HepG2 (cell line): Measurements from ENCODE around the gene NFKB1. TPM values are rescaled to one million over a fixed set of nuclear protein-coding genes. Genes with fewer than 3 reads are reported as not detected.

Experiments
- ATAC-seq: fragments of 200-7000 bp; cut with Tn5 transposase; 3 replicates; pipeline ENCODE4 v1.9.1; 2020; ENCODE audit warnings: mild to moderate bottlenecking, moderate library complexity
- BruUV-seq: library from RNA; stranded (reverse); fragments of 400-500 nt; replicated peaks from 2 replicates; lab custom pipeline; 2021; lab: Mats Ljungman, UMichigan
- CTCF ChIA-PET: fragments of 300-600 bp; formaldehyde crosslinking; extraction: SDS; loops from one replicate; lab custom pipeline; 2021; ENCODE audit warnings: low total read pairs, inconsistent platforms, low intra/inter-chr PET ratio; lab: Yijun Ruan, JAX
- POLR2A ChIA-PET: fragments of 350-600 bp; sonication (Branson Sonifier 250); formaldehyde crosslinking; loops from one replicate; lab custom pipeline; 2020; ENCODE audit warnings: antibody characterized with exemption, inconsistent platforms; lab: Yijun Ruan, JAX
- DNase-seq: peaks from one replicate; pipeline ENCODE4 v3.0.0-alpha.2; 2015; ENCODE audit warnings: low spot score
- FAIRE-seq: peaks from 3 replicates; lab custom pipeline; 2011; peaks lifted over from hg19 to GRCh38; lab: Jason Lieb, UNC
- H2AFZ ChIP-seq: one replicate; pipeline ENCODE4 v1.6.1; 2011; ENCODE audit warnings: low read length, inconsistent platforms
- H3K27ac ChIP-seq: fragments of 300-600 bp; 3 replicates; pipeline ENCODE4 v1.8.0; 2011; ENCODE audit warnings: mixed run types, mild to moderate bottlenecking, mixed read lengths, low read length, inconsistent platforms; ENCODE audit not compliant: insufficient read depth; ENCODE audit errors: extremely low read length
- H3K27me3 ChIP-seq, 2 experiments: fragments of 200-600 bp in 1 of 2; 2 replicates in 1 of 2; 3 replicates in 1 of 2; pipeline versions ENCODE4 v1.6.0 to v1.8.0; 2011; ENCODE audit warnings: low read length in 2 of 2, mild to moderate bottlenecking in 2 of 2, moderate library complexity in 2 of 2, inconsistent platforms in 1 of 2; ENCODE audit not compliant: insufficient read depth in 2 of 2, control insufficient read depth in 1 of 2
- H3K36me3 ChIP-seq, 2 experiments: fragments of 200-600 bp in 1 of 2; replicated peaks in 1 of 2; 2 replicates in 1 of 2; 3 replicates in 1 of 2; pipeline versions ENCODE4 v1.5.1 to v1.8.0; 2011; ENCODE audit warnings: low read length in 2 of 2, inconsistent platforms in 1 of 2; ENCODE audit not compliant: insufficient read depth in 2 of 2, control insufficient read depth in 1 of 2
- H3K4me1 ChIP-seq: 2 replicates; pipeline ENCODE4 v1.5.1; 2012; ENCODE audit warnings: low read length, inconsistent platforms; ENCODE audit not compliant: insufficient read depth
- H3K4me2 ChIP-seq: 2 replicates; pipeline ENCODE4 v1.6.0; 2011; ENCODE audit warnings: low read depth, low read length, inconsistent platforms
- H3K4me3 ChIP-seq, 3 experiments: fragments of 200-600 bp in 1 of 3; sonication (generic), shearing (Covaris generic) in 1 of 3; replicated peaks in 1 of 3; 2 replicates each; pipeline ENCODE4 v1.5.1; 2011 to 2016; ENCODE audit warnings: low read length in 3 of 3, inconsistent platforms in 2 of 3, low read depth in 2 of 3, mild to moderate bottlenecking in 2 of 3, control low read depth in 1 of 3, mixed read lengths in 1 of 3; ENCODE audit not compliant: insufficient read depth in 1 of 3
- H3K79me2 ChIP-seq: one replicate; pipeline ENCODE4 v1.6.1; 2011; ENCODE audit warnings: low read length, inconsistent platforms; ENCODE audit not compliant: insufficient read depth
- H3K9ac ChIP-seq: 2 replicates; pipeline ENCODE4 v1.6.0; 2011; ENCODE audit warnings: mild to moderate bottlenecking, low read depth, low read length, inconsistent platforms; ENCODE audit not compliant: insufficient read depth
- H3K9me3 ChIP-seq: 2 replicates; pipeline ENCODE4 v1.5.1; 2012; ENCODE audit warnings: mild to moderate bottlenecking, low read length
- H4K20me1 ChIP-seq: 2 replicates; pipeline ENCODE4 v1.6.0; 2011; ENCODE audit warnings: inconsistent platforms, mild to moderate bottlenecking, low read length, moderate library complexity; ENCODE audit not compliant: insufficient read depth
- CCDC6 ChIP-seq: sonication (generic); formaldehyde crosslinking; IDR thresholded peaks from 2 replicates; pipeline ENCODE4 v1.8.1; 2022; ENCODE audit warnings: mild to moderate bottlenecking, missing genetic modification reagents, moderate library complexity
- ELF3 ChIP-seq: IDR thresholded peaks from 2 replicates; pipeline ENCODE4 v1.6.1; 2016; ENCODE audit warnings: missing genetic modification reagents, missing compliant biosample characterization
- FOSL2 ChIP-seq: sonication (generic); formaldehyde crosslinking; IDR thresholded peaks from 2 replicates; pipeline ENCODE4 v1.4.0; 2020; ENCODE audit warnings: missing genetic modification reagents
- FOXP1 ChIP-seq, 2 experiments: fragments of 450-650 bp in 1 of 2; IDR thresholded peaks; 2 replicates each; pipeline ENCODE4 v1.6.1; 2017 to 2018; ENCODE audit warnings: antibody characterized with exemption in 1 of 2
- HDAC2 ChIP-seq: sonication (generic); formaldehyde crosslinking; IDR thresholded peaks from 2 replicates; pipeline ENCODE4 v1.4.0; 2020; ENCODE audit warnings: missing genetic modification reagents
- NFIB ChIP-seq: sonication (generic); formaldehyde crosslinking; IDR thresholded peaks from 2 replicates; pipeline ENCODE4 v1.9.0; 2021; ENCODE audit warnings: missing genetic modification reagents, mild to moderate bottlenecking, borderline replicate concordance
- PPARG ChIP-seq: conservative IDR thresholded peaks from 2 replicates; pipeline ENCODE4 v1.6.1; 2016; ENCODE audit warnings: missing biosample characterization, missing genetic modification reagents
- SOX6 ChIP-seq, 2 experiments: fragments of 450-650 bp in 1 of 2; sonication (generic) in 1 of 2; formaldehyde crosslinking in 1 of 2; IDR thresholded peaks; 2 replicates each; pipeline versions ENCODE4 v1.4.0 to v1.6.1; 2017 to 2020; ENCODE audit warnings: antibody characterized with exemption in 1 of 2, mild to moderate bottlenecking in 1 of 2, missing genetic modification reagents in 1 of 2
- TARDBP ChIP-seq: sonication (generic); formaldehyde crosslinking; IDR thresholded peaks from 2 replicates; pipeline ENCODE4 v1.8.0; 2022; ENCODE audit warnings: mild to moderate bottlenecking, missing genetic modification reagents
- ZGPAT ChIP-seq: IDR thresholded peaks from 2 replicates; pipeline ENCODE4 v1.6.1; 2016; ENCODE audit warnings: mild to moderate bottlenecking
- ZNF513 ChIP-seq: sonication (generic); formaldehyde crosslinking; conservative IDR thresholded peaks from 2 replicates; pipeline ENCODE4 v1.5.0; 2020; ENCODE audit warnings: missing genetic modification reagents
- WGBS: methylation state at CpG from one replicate; pipeline ENCODE4 v1.1.6; 2017; ENCODE audit warnings: low lambda C conversion rate; 5-methylcytosine and 5-hydroxymethylcytosine counted together
- in situ Hi-C: cut with HindIII; loops from 2 replicates; pipeline ENCODE4 v1.10.0; 2017; ENCODE audit warnings: low pct_unique_long_range_greater_than_20kb; ENCODE audit not compliant: extremely low pct_ligation_motif_present
- intact Hi-C: fragments of 100-400 bp; cut with micrococcal nuclease; formaldehyde crosslinking; loops from one replicate; pipeline ENCODE4 v1.10.0; 2022; ENCODE audit not compliant: unreplicated experiment
- polyA plus RNA-seq, 8 experiments: library from polyadenylated mRNA; depleted of rRNA in 3 of 8; stranded (reverse) in 7 of 8; unstranded in 1 of 8; fragments of >200 nt; fragmentation: Illumina TruSeq in 4 of 8; extraction: Trizol in 4 of 8; gene quantifications; 2 replicates each; pipeline versions ENCODE4 v1.2.1 to v1.2.3, GENCODE V29; 2011 to 2016; ENCODE audit warnings: low read depth in 4 of 8, missing spikeins in 1 of 8, mixed read lengths in 1 of 8; ENCODE audit not compliant: insufficient read depth in 1 of 8
- total RNA-seq, 5 experiments: library from RNA; depleted of rRNA; stranded (reverse); fragments of >200 nt; fragmentation: Illumina TruSeq; extraction: Trizol; gene quantifications; 2 replicates each; pipeline ENCODE4 v1.2.3, GENCODE V29; 2016; ENCODE audit warnings: low read depth in 1 of 5
- TF ChIP-seq, protein P1 (sequence below): sonication (generic); formaldehyde crosslinking; IDR thresholded peaks from 2 replicates; pipeline ENCODE4 v1.5.1; 2020; ENCODE audit warnings: mild to moderate bottlenecking, missing genetic modification reagents, borderline replicate concordance

Gene NFKB1
- total and polyA plus RNA-seq, 2 of the 13 experiments (the other 11 are each of a cell fraction or from before 2014, with no cell fraction given), result 15.4 to 31.6 TPM

DNA sequence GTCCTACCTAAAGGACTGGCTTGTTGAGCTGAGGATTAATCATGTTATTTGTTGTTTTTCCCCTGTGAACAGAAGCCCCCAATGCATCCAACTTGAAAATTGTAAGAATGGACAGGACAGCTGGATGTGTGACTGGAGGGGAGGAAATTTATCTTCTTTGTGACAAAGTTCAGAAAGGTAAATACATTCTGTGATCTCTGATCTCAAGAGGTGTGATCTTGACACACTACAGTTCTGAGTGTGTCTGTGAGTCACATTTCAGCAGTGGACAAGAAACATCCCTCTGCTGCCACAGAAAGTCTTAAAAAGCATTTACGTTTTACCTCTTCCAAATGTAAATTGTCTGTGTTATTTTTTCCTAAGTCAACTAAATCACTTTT lies 79.3 kb downstream of the NFKB1 start:
- intact Hi-C loops, result no loop called here
- CTCF ChIA-PET, result interaction anchor here (0.5 kb wide), 1 partner anchor 149 kb away, joined by 3 read pairs; no protein-coding TSS in a partner anchor
- POLR2A ChIA-PET, result interaction anchor here (1.2 kb wide), 2 partner anchors 80 to 247 kb away, joined by 3 to 5 read pairs; partner anchors contain the start of gene UBE2D3
- Histone ChIP-seq H3K4me3 (no peak overlapping the region), H3K9ac (no peak overlapping the region), H2AFZ (no peak overlapping the region), H4K20me1 (no peaks in the 10 kb centered on the region), H3K4me1 (peaks cover 17% of the 10 kb centered on the region), H3K27ac (peak overlapping the region; percentile 22), H3K79me2 (no peaks in the 10 kb centered on the region), H3K27me3 (no peaks in the 10 kb centered on the region), H3K9me3 (no peaks in the 10 kb centered on the region), H3K36me3 (peaks cover 9 to 50% of the 10 kb centered on the region in 2 experiments; a peak in 4 of 5 replicates), H3K4me2 (peak overlapping the region; percentile 15)
- in situ Hi-C loops, result no loop called here
- 74% methylated on average over 1 of the region's 1 CpG for WGBS
- peak; percentile 36 for FAIRE-seq
- peak; percentile 89 for ATAC-seq
- peak; percentile 40 for DNase-seq
- no TSS peak for BruUV-seq
- TF ChIP-seq ELF3 (0 out of 2 replicates have a peak, but pooled peaks have one; percentile 32), SOX6 (IDR thresholded peaks at IDR 0.05) (no peak), SOX6 (CRISPR knock-in tag; IDR thresholded peaks at IDR 0.05) (peak; percentile 58; the same call in 1 of the 2 replicates), ZGPAT (0 out of 2 replicates have a peak, but pooled peaks have one; percentile 52), CCDC6 (CRISPR knock-in tag) (peak; percentile 37; the same call in 1 of the 2 replicates), PPARG (CRISPR knock-in tag) (peak; percentile 55; the same call in 1 of the 2 replicates), HDAC2 (peak; percentile 52; the same call in 1 of the 2 replicates), FOSL2 (CRISPR knock-in tag) (peak; percentile 83), TARDBP (CRISPR knock-in tag) (0 out of 2 replicates have a peak, but pooled peaks have one; percentile 23), FOXP1 (IDR thresholded peaks at IDR 0.05) (no peak), FOXP1 (CRISPR knock-in tag; IDR thresholded peaks at IDR 0.05) (peak; percentile 91), ZNF513 (no peak), NFIB (CRISPR knock-in tag) (no peak)
- TF ChIP-seq, protein P1, sequence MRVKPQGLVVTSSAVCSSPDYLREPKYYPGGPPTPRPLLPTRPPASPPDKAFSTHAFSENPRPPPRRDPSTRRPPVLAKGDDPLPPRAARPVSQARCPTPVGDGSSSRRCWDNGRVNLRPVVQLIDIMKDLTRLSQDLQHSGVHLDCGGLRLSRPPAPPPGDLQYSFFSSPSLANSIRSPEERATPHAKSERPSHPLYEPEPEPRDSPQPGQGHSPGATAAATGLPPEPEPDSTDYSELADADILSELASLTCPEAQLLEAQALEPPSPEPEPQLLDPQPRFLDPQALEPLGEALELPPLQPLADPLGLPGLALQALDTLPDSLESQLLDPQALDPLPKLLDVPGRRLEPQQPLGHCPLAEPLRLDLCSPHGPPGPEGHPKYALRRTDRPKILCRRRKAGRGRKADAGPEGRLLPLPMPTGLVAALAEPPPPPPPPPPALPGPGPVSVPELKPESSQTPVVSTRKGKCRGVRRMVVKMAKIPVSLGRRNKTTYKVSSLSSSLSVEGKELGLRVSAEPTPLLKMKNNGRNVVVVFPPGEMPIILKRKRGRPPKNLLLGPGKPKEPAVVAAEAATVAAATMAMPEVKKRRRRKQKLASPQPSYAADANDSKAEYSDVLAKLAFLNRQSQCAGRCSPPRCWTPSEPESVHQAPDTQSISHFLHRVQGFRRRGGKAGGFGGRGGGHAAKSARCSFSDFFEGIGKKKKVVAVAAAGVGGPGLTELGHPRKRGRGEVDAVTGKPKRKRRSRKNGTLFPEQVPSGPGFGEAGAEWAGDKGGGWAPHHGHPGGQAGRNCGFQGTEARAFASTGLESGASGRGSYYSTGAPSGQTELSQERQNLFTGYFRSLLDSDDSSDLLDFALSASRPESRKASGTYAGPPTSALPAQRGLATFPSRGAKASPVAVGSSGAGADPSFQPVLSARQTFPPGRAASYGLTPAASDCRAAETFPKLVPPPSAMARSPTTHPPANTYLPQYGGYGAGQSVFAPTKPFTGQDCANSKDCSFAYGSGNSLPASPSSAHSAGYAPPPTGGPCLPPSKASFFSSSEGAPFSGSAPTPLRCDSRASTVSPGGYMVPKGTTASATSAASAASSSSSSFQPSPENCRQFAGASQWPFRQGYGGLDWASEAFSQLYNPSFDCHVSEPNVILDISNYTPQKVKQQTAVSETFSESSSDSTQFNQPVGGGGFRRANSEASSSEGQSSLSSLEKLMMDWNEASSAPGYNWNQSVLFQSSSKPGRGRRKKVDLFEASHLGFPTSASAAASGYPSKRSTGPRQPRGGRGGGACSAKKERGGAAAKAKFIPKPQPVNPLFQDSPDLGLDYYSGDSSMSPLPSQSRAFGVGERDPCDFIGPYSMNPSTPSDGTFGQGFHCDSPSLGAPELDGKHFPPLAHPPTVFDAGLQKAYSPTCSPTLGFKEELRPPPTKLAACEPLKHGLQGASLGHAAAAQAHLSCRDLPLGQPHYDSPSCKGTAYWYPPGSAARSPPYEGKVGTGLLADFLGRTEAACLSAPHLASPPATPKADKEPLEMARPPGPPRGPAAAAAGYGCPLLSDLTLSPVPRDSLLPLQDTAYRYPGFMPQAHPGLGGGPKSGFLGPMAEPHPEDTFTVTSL (CRISPR knock-in tag), result peak; percentile 48; the same call in 1 of the 2 replicates
